GM19438 (cell line): ENCODE results near the gene IP6K3.

Source experiments
- ATAC-seq: cut with Tn5 transposase; IDR thresholded peaks from one replicate; pipeline ENCODE4 v1.9.1; 2021; ENCODE audit warnings: low read depth; ENCODE audit not compliant: unreplicated experiment

The IP6K3 gene

GRCh38 chr6:33778444-33779121 lies 31.9 kb upstream of the IP6K3 start:
- ATAC-seq: no peak

- no peak for ATAC-seq
These were observed 31.0 kb upstream of the IP6K3 start for GRCh38 chr6:33777398-33778388.

GRCh38 chr6:33776764-33777163 lies 30.1 kb upstream of the IP6K3 start:
- ATAC-seq: no peak

- ATAC-seq: no peak
These were observed 29.5 kb upstream of the IP6K3 start for GRCh38 chr6:33776186-33776585.

GRCh38 chr6:33774774-33775173 lies 28.1 kb upstream of the IP6K3 start:
- ATAC-seq: no peak

GRCh38 chr6:33772902-33773472 lies 26.3 kb upstream of the IP6K3 start:
- ATAC-seq: no peak

- no peak for ATAC-seq
These were observed 25.6 kb upstream of the IP6K3 start for GRCh38 chr6:33772082-33772830.

- no peak for ATAC-seq
These were observed 24.7 kb upstream of the IP6K3 start for GRCh38 chr6:33771146-33772081.

- ATAC-seq: no peak
These were observed 24.1 kb upstream of the IP6K3 start for GRCh38 chr6:33770833-33771145.

- no peak for ATAC-seq
These were observed 23.6 kb upstream of the IP6K3 start for GRCh38 chr6:33770124-33770832.

- ATAC-seq: no peak
These were observed 22.6 kb upstream of the IP6K3 start for GRCh38 chr6:33769248-33769821.

GRCh38 chr6:33768644-33769120 lies 22.0 kb upstream of the IP6K3 start:
- no peak for ATAC-seq

- no peak for ATAC-seq
These were observed 20.5 kb upstream of the IP6K3 start for GRCh38 chr6:33766921-33767907.

GRCh38 chr6:33765368-33765767 lies 18.7 kb upstream of the IP6K3 start:
- ATAC-seq: no peak

GRCh38 chr6:33764036-33764435 lies 17.3 kb upstream of the IP6K3 start:
- ATAC-seq: no peak

GRCh38 chr6:33763483-33763882 lies 16.8 kb upstream of the IP6K3 start:
- no peak for ATAC-seq

- ATAC-seq: no peak
These were observed 16.0 kb upstream of the IP6K3 start for GRCh38 chr6:33762713-33763112.
